PC-3 (cell line): ENCODE data around the gene CHST8. TPM values are rescaled to one million over a fixed set of nuclear protein-coding genes. Genes with fewer than 3 reads are reported as not detected.
"Not testable (repeated sequence)": the region's sequence is repeated elsewhere in the genome, so short reads cannot be mapped to it uniquely, and the experiment has no call there.

Experiments
- ATAC-seq: fragments of 200-7000 bp; cut with Tn5 transposase; 2 replicates; pipeline ENCODE4 v1.9.1; 2020; ENCODE audit warnings: mild to moderate bottlenecking, moderate library complexity
- BruUV-seq: library from RNA; stranded (reverse); fragments of 400-500 nt; replicated peaks from 2 replicates; lab custom pipeline; 2021; lab: Mats Ljungman, UMichigan
- CTCF ChIA-PET: fragments of 300-600 bp; sonication (Branson Sonifier 250); formaldehyde crosslinking; loops from one replicate; lab custom pipeline; 2022; ENCODE audit warnings: antibody characterized with exemption; lab: Charles Lee
- POLR2A ChIA-PET: fragments of 300-600 bp; sonication (Branson Sonifier 250); formaldehyde crosslinking; loops from one replicate; lab custom pipeline; 2022; ENCODE audit warnings: antibody characterized with exemption; ENCODE audit not compliant: unreplicated experiment; lab: Charles Lee
- DNase-seq: peaks from one replicate; pipeline ENCODE4 v3.0.0-alpha.2; 2015
- H2AFZ ChIP-seq: fragments of 300-600 bp; sonication (generic); 2 replicates; pipeline ENCODE4 v1.6.0; 2016; ENCODE audit warnings: antibody characterized with exemption, low read length
- H3F3A ChIP-seq: fragments of 300-600 bp; sonication (generic); one replicate; pipeline ENCODE4 v1.6.0; 2017; ENCODE audit warnings: antibody characterized with exemption, low read length, control low read depth, mild to moderate bottlenecking; ENCODE audit not compliant: unreplicated experiment
- H3K27ac ChIP-seq: fragments of 300-600 bp; sonication (generic); 2 replicates; pipeline ENCODE4 v1.5.1; 2016; ENCODE audit warnings: mild to moderate bottlenecking, low read length
- H3K27me3 ChIP-seq: fragments of 300-600 bp; sonication (generic); 2 replicates; pipeline ENCODE4 v1.6.1; 2016; ENCODE audit warnings: low read length, mixed read lengths
- H3K36me3 ChIP-seq: fragments of 300-600 bp; sonication (generic); 2 replicates; pipeline ENCODE4 v1.6.1; 2016; ENCODE audit warnings: low read depth, mixed run types, low read length, mixed read lengths
- H3K4me1 ChIP-seq: fragments of 300-600 bp; sonication (generic); 2 replicates; pipeline ENCODE4 v1.5.1; 2016; ENCODE audit warnings: low read length; ENCODE audit not compliant: insufficient read depth
- H3K4me2 ChIP-seq: fragments of 300-600 bp; sonication (generic); 2 replicates; pipeline ENCODE4 v1.6.0; 2016; ENCODE audit warnings: low read length
- H3K4me3 ChIP-seq: fragments of 300-600 bp; sonication (generic); 2 replicates; pipeline ENCODE4 v1.5.1; 2016; ENCODE audit warnings: mild to moderate bottlenecking, low read length, mixed read lengths
- H3K79me2 ChIP-seq: fragments of 300-600 bp; sonication (generic); 2 replicates; pipeline ENCODE4 v1.6.1; 2017; ENCODE audit warnings: low read length, mixed read lengths
- H3K9ac ChIP-seq: fragments of 300-600 bp; sonication (generic); 2 replicates; pipeline ENCODE4 v1.6.0; 2016; ENCODE audit warnings: mild to moderate bottlenecking, low read length
- H3K9me2 ChIP-seq: fragments of 300-600 bp; sonication (generic); replicated peaks from 2 replicates; pipeline ENCODE4 v1.6.1; 2016; ENCODE audit warnings: mixed run types, low read length, mixed read lengths
- H3K9me3 ChIP-seq: fragments of 300-600 bp; sonication (generic); 2 replicates; pipeline ENCODE4 v1.6.1; 2016; ENCODE audit warnings: low read length, mixed read lengths
- H4K20me1 ChIP-seq: fragments of 300-600 bp; sonication (generic); 2 replicates; pipeline ENCODE4 v1.6.1; 2016; ENCODE audit warnings: low read length, mixed read lengths
- CTCF ChIP-seq: fragments of 300-600 bp; sonication (generic); conservative IDR thresholded peaks from 2 replicates; pipeline ENCODE4 v1.5.1; 2017; ENCODE audit warnings: antibody characterized with exemption, low read depth, mild to moderate bottlenecking, low read length
- EZH2 ChIP-seq: fragments of 300-600 bp; sonication (generic); IDR thresholded peaks from one replicate; pipeline ENCODE4 v1.6.1; 2017; ENCODE audit warnings: antibody characterized with exemption, mild to moderate bottlenecking, low read length; ENCODE audit not compliant: unreplicated experiment
- EZH2phosphoT487 ChIP-seq: fragments of 300-600 bp; sonication (generic); IDR thresholded peaks from 2 replicates; pipeline ENCODE4 v1.6.1; 2018; ENCODE audit warnings: mild to moderate bottlenecking, antibody characterized with exemption, low read length, borderline replicate concordance
- intact Hi-C: fragments of 100-400 bp; cut with micrococcal nuclease; formaldehyde crosslinking; loops from 2 replicates; pipeline ENCODE4 v1.9.0; 2023
- total RNA-seq: library from RNA; depleted of rRNA; stranded (reverse); fragments of >200 nt; gene quantifications from 2 replicates; pipeline ENCODE4 v1.2.3, GENCODE V29; 2014

Gene CHST8
- total RNA-seq, 1 experiment from 2014 or later: 0.36 TPM

DNA sequence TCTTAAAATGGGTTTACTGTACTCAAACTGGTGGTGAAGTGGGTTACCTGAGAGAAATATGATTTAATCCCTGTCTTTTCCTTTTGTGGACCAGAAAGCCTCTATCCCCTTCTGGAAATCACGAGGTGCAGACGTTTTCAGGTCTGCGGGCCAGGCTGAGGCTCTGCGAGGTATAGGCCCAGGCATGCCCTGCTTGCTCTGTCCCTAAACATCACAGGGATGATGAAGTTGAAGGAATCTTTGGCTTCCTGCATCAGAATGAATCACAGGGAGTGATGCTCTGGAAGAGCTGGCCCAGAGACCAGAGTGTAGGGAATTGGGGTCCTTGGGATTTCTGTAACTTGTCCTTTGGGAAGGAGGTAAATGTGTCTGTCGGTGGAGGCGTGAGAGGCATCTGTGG, 18.4 kb upstream of the CHST8 start:
- Histone ChIP-seq H3K9me2 (no peaks in the 10 kb centered on the region), H3K27ac (no peak overlapping the region), H3F3A (no peaks in the 10 kb centered on the region), H4K20me1 (no peaks in the 10 kb centered on the region), H3K4me2 (no peak overlapping the region), H2AFZ (no peak overlapping the region), H3K36me3 (no peaks in the 10 kb centered on the region), H3K79me2 (no peaks in the 10 kb centered on the region), H3K4me3 (no peak overlapping the region), H3K9me3 (no peaks in the 10 kb centered on the region), H3K4me1 (no peaks in the 10 kb centered on the region), H3K27me3 (no peaks in the 10 kb centered on the region), H3K9ac (no peak overlapping the region)
- no peak for ATAC-seq
- POLR2A ChIA-PET: no interaction called here
- TF ChIP-seq EZH2 (no peak), EZH2phosphoT487 (no peak), CTCF (no peak)
- CTCF ChIA-PET: no interaction called here
- DNase-seq: no peak
- intact Hi-C loops: no loop called here
- BruUV-seq: no TSS peak

- intact Hi-C loops: no loop called here
- no peak overlapping the region for H3K9ac ChIP-seq
- CTCF ChIA-PET: no interaction called here
- BruUV-seq: no TSS peak
- H3K79me2 ChIP-seq: no peaks in the 10 kb centered on the region
- ATAC-seq (no peak), DNase-seq (no peak)
- no peaks in the 10 kb centered on the region for H3F3A ChIP-seq
- H3K4me3 ChIP-seq: no peak overlapping the region
- POLR2A ChIA-PET: no interaction called here
- H3K9me2 ChIP-seq: no peaks in the 10 kb centered on the region
- no peaks in the 10 kb centered on the region for H3K36me3 ChIP-seq
- no peak overlapping the region for H2AFZ ChIP-seq
- no peaks in the 10 kb centered on the region for H3K4me1 ChIP-seq
- TF ChIP-seq EZH2phosphoT487: no peak
- TF ChIP-seq CTCF: no peak
- no peak for TF ChIP-seq EZH2
- H3K27ac ChIP-seq: no peak overlapping the region
- no peaks in the 10 kb centered on the region for H3K9me3 ChIP-seq
- no peaks in the 10 kb centered on the region for H3K27me3 ChIP-seq
- no peaks in the 10 kb centered on the region for H4K20me1 ChIP-seq
- no peak overlapping the region for H3K4me2 ChIP-seq
Observed at GRCh38 chr19:33604651-33605050, 17.1 kb upstream of the CHST8 start.

- POLR2A ChIA-PET, H3K79me2 ChIP-seq, H3F3A ChIP-seq, H3K9ac ChIP-seq, H3K36me3 ChIP-seq, CTCF ChIA-PET, H3K9me3 ChIP-seq, DNase-seq, intact Hi-C loops, H3K27ac ChIP-seq, H2AFZ ChIP-seq, H3K4me1 ChIP-seq, H3K27me3 ChIP-seq, H3K4me2 ChIP-seq, BruUV-seq, ATAC-seq, H4K20me1 ChIP-seq, H3K9me2 ChIP-seq, H3K4me3 ChIP-seq: not testable (repeated sequence)
Observed at GRCh38 chr19:33605803-33606295, 15.9 kb upstream of the CHST8 start.
